Stimulated activated CD8-positive, alpha-beta memory T cell treated with anti-CD3 and anti-CD28 coated beads, Interleukin-7, amount 100 ng/mL, for 1 hour (primary cell): ENCODE results near the gene LMO2.

Experiments
- DNase-seq, 2 donors: peaks; one replicate each; pipeline ENCODE4 v3.0.0-alpha.2; 2020; ENCODE audit warnings: low read depth in 2 of 2

The LMO2 gene

DNA sequence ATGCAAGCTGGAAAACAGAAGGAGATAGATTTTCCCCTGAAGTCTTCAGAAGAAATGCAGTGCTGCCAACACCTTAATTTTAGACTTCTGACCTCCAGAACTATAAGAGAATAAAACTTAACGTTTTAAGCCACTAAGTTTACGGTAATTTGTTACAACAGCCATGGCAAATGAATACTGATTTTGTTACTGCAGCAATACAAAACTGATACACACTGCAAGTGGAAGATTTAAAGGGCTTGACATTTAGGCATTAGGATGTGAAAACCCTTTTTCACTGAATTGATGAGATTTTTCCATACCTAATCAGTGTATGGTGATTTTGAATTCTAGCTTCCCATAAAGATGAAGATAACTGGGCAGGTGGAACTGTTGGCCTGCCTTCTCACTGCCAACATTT lies 22.1 kb upstream of the LMO2 start:
- DNase-seq: no peak

DNA sequence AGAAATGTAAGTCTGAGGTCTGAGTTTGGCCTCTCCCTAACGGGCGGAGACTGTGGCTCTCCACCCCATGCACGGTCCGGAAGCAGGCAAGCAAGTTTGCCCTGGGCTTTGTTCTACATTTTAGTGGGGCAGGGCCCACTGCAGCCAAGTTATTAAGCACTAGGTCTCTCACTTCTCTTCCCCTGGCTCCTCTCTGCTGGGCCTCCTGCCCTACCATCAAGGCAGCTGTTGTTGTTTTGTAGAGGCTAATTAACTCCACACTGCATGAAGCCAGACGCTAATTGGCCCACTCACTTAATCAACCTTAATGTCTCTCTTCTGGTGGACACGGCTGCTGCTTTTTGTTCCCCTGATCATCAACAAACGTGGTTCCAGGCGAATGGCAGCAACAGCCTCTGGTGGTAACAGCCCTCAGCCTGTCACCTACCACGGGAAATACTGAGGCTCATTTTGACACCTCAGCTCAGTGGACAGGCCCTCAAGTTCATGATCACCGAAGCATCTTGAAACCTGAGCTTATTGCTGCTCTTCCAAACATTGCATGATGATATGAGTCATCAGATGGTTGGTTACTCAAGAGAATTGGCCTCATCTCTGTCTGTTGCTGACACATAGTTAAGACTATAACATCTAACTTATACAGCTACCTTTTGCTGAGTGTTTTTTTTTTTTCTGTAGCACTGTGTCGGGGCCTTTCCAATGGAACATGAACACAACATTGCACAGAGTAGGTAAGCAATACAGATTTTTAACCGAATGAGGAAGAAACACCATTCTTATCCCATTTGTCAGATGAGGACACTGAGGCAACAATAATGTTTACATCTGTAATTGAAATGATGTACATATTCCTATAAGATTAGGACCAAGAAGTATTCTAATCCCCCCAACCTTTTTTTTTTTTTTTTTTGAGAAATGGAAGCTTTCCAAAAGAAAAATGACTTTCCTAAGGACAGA lies 20.8 kb upstream of the LMO2 start:
- no peak for DNase-seq

DNA sequence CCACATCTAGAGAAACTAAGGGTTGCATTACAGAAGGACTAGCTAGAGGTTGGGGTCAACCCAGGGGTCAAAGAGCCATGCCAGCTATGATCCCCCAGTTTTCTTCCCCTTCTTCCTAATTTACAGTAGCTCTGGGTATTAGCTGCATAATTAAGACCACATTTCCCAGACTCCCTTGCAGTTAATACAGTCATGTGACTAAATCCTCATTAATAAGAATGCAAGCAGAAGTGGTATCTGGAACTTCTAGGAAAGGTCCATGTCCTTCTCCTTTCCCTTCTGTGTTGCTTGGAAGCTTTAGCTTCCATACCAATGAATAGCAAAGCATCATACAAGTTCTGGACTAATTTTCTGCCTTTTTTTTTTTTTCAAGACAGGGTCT lies 19.1 kb upstream of the LMO2 start:
- no peak for DNase-seq

DNA sequence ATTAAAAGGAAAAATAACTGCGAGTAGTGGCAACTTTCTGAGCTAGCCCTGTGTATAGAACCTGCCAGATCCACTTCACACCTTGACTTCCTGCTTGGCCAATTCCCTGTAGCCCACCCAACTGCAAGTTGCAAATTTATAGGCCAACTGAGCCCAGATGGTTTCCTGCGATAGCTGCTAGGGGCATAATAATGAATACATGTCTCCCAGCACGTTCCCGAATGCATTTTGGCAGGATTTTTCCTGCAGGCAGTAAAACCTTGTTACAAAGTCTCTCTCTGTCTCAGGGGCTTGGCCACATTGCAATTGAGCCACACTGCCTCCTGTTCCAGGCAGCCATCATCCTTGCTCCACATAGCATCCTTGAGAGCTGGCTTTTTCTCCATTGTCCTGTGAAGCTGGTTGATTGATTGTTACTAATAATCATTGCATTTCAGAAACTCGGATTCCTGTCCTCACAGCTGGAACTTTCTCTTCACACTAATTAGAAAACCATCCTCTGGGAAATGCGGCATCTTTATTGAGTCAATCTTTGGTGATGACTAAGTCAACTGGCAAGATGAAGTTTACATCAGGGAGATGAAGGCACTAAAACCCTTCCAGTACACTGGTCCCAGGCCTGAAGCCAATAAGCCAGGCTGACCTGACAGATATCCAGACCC lies 18.6 kb upstream of the LMO2 start:
- DNase-seq: no peak

DNA sequence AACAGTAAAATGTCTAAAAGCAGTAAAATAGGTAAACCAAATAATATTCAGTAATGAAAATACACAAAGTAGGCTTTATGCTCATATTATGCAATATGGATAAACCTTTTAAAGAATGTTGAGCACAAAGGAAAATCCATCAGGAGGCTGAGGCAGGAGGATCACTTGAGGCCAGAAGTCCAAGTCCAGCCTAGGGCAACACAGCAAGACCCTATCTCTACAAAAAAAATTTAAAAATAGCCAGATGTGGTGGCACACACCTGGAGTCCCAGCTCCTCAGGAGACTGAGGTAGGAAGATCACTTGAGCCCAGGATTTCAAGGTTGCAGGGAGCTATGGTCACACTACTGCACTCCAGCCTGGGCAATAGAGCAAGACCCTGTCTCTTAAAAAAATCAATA lies 17.7 kb upstream of the LMO2 start:
- no peak for DNase-seq

DNA sequence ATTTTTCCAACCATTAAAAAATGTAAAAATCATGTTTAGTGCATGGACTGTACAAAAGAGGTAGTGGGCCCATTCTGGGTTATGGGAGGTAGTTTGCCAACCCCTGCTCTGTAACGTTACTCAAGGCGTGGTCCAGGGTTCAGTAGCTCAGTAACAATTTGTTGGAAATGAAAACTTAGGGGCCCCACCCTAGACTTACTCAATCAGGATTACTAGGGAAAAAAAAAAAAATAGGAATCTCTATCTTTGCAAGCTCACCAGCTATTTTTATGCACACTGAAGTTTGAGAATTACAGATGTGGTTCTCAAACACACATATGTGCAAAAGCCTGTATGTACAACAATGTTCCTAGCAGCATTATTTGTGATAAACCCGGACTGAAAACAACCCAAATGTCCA lies 17.3 kb upstream of the LMO2 start:
- DNase-seq: no peak

DNA sequence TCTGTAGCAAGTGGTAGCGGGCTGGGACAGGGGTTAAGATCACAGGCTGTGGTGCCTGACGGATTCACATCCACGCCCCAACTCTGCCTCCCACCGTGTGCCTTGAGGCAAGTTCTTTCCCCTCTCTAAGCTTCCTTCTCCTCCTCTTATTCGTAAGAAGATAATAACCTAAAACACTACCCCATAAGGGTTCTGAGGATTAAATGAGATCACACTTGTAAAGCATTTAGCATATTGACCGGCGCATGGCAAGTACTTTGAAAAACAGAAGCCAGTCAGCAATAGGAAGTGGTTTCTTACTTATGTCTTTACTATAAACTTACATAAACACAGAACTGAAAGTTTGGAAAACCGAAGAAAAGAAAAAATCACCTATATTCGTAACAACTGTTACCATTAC lies 15.5 kb upstream of the LMO2 start:
- DNase-seq: no peak

DNA sequence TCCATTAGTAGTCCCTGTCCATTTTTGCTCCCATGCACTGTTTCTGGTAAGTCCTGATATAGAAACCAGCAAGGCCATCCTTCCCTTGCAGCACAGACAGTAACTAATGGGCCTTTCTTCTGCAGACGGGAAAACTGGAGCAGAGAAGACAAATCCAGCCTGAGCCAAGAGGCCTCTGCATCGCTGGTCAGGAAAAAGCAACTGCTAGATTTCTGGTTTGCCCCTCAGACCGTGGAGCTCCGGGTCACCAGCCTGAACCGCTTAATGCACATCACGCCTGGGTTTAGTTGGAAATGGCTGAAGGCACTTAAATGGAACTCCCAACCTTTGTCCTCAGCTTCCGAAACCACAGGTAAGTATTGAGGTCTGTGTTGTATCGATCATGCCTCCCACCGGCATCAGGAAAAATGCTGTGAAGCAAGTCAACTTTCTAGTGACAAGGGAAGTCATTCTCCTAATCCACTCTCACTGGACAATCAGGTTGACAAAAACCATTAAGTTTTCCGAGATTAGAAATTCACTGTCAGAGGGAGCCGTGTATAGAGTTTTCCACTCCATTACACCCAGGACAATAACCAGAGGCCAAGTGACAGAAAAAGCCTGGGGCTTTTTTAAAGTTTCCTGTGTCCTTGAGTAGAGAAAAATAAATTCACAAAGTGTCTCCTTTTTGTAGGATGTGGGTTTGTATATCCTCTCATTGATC lies 14.8 kb upstream of the LMO2 start:
- DNase-seq: no peak

DNA sequence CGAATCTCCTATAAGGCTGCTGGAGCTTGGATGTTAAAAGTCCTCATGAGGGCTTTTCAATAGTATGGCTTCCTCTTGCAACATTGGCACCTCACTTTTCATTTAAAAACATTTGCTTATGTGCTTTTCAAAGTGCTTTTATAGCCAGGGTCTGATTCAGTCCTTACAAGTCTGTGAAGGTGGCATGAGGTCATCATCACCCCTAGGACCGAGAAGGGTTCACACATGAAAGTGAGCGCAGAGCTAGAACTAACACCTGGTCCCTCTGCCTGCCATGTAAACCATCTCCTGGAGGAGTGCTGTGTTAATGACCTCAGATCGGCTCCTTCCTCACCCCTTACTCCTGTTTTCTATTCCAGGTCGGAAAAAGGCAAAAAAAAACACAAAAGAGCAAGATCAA lies 12.2 kb upstream of the LMO2 start:
- no peak for DNase-seq

DNA sequence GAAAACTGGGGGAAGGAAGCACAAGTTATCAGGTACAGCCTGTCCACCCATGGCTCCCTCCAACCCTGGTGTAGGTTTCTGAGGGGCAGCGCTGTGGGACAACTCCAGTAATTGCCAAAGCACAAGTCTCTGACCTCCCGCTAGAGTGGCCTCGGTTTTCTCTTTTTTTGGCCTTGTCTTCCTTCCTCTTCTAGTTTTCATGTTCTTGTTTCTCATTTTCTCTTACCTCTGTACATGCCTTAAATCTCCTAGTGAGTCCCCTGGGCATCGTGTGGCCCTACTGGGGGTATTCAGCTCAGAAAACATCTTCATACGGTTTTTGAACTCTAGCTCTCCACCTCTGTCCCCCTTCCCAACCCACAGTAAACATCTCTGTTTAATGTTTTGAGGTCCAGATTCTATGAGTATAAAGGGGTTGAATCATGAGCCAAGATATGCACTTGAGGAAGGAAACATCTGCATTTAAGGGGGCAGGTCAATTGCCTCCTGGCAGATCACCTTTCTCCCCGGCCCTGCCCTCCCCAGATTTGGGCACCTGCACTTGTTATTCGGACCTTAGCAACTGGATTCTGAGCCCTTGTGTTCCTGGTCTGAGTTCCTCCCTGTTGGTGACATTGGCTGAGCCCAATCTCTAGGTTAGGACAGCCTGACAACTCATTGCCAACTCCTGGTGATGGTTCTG lies 8.4 kb upstream of the LMO2 start:
- DNase-seq: no peak

DNA sequence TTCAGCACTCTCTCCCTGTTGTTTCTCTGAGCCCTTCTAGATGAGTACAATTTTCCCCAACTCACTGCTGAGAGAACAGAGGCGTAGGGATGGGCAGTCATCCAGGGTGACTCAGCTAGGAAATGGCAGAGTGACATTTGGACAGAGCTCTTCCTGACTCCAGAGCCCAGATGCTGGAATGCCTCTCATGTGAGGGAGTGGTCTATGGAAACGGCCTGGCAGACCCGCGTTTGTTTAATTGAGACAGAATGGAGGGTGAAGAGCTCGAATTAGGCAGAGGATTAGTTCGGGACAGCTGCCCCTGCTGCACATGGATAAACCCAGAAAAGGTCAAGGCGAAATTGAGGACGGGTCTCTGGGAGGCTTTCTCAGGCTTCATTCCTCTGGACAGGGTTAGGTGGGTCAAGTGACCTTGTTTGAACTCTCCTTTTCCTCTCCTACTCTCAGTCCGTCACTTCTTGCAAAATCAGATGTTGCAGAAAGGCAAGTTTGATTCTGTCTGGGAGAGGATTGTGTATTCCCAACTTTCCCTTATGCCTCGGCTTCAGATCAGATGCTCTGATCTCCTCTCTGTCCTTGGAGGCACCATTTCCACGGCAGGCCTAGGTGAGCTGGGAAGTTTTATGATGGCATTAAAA lies 7.6 kb upstream of the LMO2 start:
- DNase-seq: no peak

DNA sequence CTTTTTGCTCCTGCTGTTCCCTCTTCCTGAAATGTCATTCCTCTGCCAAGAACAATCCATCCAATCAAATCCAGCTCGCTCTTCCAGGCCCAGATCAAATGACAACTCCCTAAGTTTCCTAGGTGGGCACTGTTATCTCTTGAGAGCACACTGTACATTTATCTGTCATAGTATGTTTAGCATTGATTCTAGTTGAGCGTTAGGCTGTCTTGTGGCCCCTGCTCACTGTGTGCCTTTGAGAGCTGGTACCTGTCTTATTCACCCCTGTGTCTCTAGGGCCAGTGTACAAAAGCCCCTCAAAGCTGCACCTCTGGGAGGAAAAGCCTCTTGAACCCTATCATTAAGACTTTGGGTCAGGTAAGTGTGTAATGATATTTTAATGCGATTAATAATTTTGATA lies 7.1 kb upstream of the LMO2 start:
- DNase-seq: no peak

DNA sequence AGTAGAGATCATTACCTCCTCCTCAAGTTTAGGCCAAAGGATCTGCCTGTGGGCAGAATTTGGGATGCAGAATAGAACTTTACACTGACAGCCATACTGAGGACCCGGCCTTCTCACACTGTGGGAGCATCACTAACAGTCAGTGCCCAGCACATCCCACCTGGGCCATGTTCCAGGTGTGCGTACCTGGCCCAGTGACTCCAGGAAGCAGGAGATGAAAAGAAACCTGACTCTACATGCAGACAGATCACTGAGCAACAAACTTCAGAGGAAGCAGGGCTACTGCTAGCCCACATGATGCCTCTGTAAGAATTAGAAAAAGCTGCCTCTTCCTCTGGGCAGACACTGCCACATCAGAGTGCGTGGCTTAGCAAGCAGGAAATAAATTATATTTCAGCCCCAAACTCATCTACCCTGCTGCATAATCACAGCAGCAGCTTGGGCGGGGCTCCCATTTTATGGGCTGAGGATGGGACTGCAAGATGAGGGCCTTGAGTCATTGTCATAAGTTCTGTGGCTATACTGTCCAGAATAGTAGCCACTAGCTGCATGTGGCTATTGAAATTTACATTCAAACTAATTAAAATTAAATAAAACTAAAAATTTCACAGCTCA lies 6.0 kb upstream of the LMO2 start:
- DNase-seq: no peak

DNA sequence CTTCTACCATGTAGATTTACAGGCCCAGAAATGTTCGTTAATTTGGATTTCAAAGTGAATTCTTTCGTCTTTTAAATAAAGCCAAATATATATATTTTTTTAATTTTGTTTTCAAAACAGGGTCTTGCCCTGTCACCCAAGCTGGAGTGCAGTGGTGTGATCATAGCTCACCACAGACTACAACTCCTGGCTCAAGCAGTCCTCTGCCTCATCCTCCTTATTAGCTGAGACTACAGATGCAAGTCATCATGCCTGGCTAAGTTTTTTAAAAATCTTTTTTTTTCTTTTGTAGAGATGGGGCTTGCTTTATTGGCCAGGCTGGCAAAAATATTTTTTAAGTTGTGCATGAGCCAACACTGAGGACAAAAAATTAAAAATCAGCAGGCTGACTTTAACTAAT lies 5.0 kb upstream of the LMO2 start:
- no peak for DNase-seq

DNA sequence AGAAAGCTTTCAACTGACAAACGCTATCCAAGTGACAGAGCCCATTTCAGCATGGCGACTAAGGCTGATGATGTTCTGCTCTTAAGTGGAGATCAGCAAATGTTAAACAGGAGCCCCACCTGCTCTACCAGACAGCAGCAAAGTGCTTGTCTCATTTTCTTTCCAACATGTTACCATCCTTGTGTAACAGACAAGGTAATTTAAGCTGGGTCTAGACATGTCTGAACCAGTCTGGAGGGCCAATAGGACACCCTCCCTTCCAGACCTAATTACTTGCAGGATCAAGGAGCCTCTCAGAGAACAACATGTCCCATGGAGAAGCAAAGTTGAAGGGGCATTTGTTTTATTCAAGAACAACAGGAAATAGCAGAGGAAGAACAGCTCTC lies 3.9 kb upstream of the LMO2 start:
- no peak for DNase-seq

DNA sequence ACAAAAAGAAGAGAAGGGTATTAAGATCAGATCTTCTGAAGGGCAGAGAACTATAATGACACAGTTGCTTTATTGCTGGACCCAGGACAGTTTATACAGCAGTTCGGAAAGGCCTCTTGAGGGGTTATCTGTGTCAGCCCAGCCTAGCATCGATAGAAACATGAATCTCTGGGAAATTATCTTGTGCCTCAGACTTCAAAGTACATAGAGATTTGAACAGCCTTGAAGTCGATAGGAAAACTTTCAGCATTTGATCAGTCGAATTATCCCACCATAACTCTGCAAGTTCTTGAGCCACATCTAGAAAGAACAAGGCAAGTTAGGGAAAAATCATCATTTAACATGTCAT lies 2.5 kb upstream of the LMO2 start:
- DNase-seq: no peak

DNA sequence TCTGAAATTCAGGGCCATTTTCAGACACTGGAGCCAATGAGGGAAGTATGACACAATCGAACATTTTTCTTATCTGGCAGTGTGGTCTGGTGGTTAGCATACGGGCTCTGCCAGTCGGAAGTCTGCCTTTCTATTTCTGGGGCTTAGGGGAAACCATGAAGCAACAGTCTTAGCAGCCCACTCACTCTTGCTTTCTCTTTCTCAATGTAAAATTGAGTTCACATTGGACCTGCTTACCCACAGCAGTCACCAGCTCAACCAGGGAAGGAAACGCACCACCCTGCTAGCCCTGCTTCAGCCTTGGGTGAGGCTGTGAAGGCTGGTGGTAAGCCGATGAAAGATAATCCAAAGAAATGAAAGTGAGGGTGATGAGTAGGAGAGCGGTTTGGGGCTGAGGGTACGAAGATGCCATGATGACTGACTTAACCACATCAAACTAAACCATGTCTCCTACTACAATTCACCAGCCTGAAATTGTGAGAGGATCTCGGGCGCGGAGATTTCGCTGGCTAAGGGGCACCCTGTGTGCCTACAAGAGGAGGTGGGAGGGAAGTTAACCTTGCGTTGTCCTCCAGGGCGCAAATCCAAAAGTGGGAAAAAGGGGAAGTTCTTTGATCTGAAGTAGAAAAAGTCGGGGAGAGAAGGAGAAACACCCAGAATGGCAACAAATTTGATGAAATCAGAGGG lies 2.0 kb upstream of the LMO2 start:
- DNase-seq: peak; percentile 17 to 18

DNA sequence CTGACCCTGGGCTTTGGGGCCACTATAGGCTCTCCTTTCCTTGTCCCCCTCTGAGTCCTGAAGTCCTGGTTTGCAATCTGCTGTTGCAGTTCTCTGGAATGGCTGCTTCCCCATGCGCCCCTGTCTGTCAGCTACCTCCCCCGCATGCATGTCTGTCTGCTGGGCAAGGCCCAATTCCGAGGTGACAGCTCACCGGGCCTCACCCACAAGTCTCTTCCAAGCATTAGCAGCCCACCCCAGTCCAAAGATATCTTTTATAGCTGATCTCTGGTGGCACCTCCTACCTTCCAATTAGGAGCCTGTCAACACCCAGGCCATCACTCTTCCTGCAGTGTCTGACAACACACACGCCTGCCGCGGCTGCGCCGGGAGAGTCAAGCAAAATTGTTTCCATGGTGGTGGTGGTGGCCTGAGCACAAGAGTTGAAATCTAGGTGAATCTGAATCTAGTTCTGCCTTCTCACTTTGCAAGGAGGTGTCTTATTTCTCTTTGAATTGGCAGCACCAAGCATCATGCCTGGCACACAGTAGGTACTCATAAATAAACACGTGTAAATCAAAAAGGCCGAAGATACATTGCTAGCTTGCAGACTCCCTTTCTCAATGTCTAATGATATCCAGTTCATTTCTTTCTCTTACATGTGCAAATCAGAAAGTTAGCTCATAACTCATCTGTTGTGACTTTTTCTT lies 1.2 kb upstream of the LMO2 start:
- no peak for DNase-seq

DNA sequence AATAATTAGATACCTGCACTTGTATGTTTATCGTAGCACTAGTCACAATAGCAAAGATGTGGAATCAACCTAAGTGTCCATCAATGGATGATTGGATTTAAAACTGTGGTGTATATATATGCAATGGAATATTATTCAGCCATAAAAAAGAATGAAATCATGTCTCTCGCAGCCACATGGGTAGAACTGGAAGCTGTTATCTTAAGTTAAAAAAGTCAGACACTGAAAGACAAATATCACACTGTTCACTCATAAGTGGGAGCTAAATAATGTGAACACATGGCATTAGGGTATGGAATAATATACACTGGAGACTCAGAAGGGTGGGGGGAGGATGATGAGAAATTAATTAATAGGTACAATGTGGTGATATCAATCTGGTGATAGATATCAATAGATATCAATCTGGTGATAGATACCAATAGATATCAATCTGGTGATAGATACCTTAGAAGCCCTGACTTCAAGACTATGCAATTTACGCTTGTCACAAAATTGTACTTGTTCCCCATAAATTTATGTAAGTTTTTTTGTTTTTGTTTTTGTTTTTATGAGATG lies 2.0 kb downstream of the LMO2 start:
- no peak for DNase-seq

DNA sequence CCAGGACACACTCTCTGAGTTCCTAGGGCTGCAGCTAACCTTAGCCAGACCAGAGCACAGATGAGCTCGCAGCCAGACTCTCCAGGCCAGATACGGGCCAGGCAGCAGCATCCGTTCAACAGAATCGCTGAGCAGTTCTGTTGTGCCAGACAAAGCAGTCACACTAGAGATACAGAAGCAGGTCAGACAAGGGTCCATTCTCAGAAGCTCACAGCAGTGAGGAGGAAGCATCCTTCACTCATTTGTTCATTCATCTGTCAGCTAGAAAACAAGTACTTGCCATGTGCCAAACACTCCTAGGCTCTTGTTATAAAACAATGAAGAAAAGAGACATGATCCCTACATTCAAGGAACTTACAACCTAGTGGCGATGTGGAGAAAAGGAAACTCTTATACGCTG lies 2.6 kb downstream of the LMO2 start:
- no peak for DNase-seq
